Progenitor cell of endocrine pancreas (in vitro differentiated cells): ENCODE measurements around the gene OR8D2. TPM values are rescaled to one million over a fixed set of nuclear protein-coding genes. Genes with fewer than 3 reads are reported as not detected.

ENCODE experiments used
- DNase-seq: peaks from one replicate; pipeline ENCODE4 v3.0.0; 2021; ENCODE audit warnings: low spot score; ENCODE audit not compliant: unreplicated experiment
- H3K27ac Mint-ChIP-seq: 2 replicates; pipeline ENCODE4 v1.8.0; 2021; ENCODE audit warnings: mild to moderate bottlenecking, moderate library complexity, mixed read lengths
- H3K27me3 Mint-ChIP-seq: 2 replicates; pipeline ENCODE4 v1.8.0; 2021; ENCODE audit warnings: mixed read lengths
- H3K36me3 Mint-ChIP-seq: 2 replicates; pipeline ENCODE4 v1.8.0; 2022; ENCODE audit warnings: mixed read lengths; ENCODE audit not compliant: insufficient read depth
- H3K4me1 Mint-ChIP-seq: 2 replicates; pipeline ENCODE4 v1.8.0; 2021; ENCODE audit warnings: low read depth, mixed read lengths
- H3K4me3 Mint-ChIP-seq: 2 replicates; pipeline ENCODE4 v1.8.0; 2021; ENCODE audit warnings: low read depth, mild to moderate bottlenecking, moderate library complexity, mixed read lengths
- H3K9me3 Mint-ChIP-seq: 2 replicates; pipeline ENCODE4 v1.8.0; 2021; ENCODE audit warnings: low read depth, mixed read lengths
- total RNA-seq: library from RNA; stranded (reverse); gene quantifications from 2 replicates; pipeline ENCODE4 v1.2.1, GENCODE V29; 2021
- TF ChIP-seq, protein P1 (sequence below): fragments of 200-600 bp; sonication (generic); IDR thresholded peaks from one replicate; pipeline ENCODE4 v1.5.0; 2021; ENCODE audit warnings: antibody characterized with exemption, mild to moderate bottlenecking; ENCODE audit not compliant: unreplicated experiment

The OR8D2 gene
- total RNA-seq, 1 donor from 2014 or later: not detected

GRCh38 chr11:124296016-124296415 lies 24.0 kb downstream of the OR8D2 start:
- H3K36me3 Mint-ChIP-seq: no peaks in the 10 kb centered on the region
- TF ChIP-seq, protein P1, sequence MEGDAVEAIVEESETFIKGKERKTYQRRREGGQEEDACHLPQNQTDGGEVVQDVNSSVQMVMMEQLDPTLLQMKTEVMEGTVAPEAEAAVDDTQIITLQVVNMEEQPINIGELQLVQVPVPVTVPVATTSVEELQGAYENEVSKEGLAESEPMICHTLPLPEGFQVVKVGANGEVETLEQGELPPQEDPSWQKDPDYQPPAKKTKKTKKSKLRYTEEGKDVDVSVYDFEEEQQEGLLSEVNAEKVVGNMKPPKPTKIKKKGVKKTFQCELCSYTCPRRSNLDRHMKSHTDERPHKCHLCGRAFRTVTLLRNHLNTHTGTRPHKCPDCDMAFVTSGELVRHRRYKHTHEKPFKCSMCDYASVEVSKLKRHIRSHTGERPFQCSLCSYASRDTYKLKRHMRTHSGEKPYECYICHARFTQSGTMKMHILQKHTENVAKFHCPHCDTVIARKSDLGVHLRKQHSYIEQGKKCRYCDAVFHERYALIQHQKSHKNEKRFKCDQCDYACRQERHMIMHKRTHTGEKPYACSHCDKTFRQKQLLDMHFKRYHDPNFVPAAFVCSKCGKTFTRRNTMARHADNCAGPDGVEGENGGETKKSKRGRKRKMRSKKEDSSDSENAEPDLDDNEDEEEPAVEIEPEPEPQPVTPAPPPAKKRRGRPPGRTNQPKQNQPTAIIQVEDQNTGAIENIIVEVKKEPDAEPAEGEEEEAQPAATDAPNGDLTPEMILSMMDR: no peak
- no peaks in the 10 kb centered on the region for H3K27me3 Mint-ChIP-seq
- peaks cover 6% of the 10 kb centered on the region for H3K9me3 Mint-ChIP-seq
- no peak overlapping the region for H3K27ac Mint-ChIP-seq
- no peak overlapping the region for H3K4me3 Mint-ChIP-seq
- DNase-seq: no peak
- peaks cover 5% of the 10 kb centered on the region for H3K4me1 Mint-ChIP-seq

DNA sequence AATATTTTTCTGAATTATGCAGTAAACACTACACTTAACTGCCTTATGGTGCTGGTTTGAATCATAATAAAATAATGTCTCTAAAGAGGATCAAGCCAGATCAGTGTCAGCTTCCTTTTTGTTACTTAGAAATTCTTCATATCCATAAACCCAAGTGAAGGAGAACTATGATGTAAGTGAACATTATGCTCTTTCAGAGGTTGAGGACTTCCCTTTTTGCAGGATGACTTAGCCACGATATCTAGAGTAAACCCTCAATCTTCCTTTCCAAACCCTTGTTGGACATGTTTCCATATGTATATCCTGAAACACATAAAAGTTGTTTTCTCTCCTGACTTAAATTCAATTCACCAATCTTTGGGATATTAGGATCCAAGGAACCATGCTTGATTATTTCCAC lies 25.3 kb downstream of the OR8D2 start:
- TF ChIP-seq, protein P1: no peak
- H3K27ac Mint-ChIP-seq: no peak overlapping the region
- H3K36me3 Mint-ChIP-seq: no peaks in the 10 kb centered on the region
- no peak for DNase-seq
- H3K4me1 Mint-ChIP-seq: peaks cover 4% of the 10 kb centered on the region
- no peak overlapping the region for H3K4me3 Mint-ChIP-seq
- H3K9me3 Mint-ChIP-seq: peaks cover 16% of the 10 kb centered on the region
- no peaks in the 10 kb centered on the region for H3K27me3 Mint-ChIP-seq

- no peaks in the 10 kb centered on the region for H3K27me3 Mint-ChIP-seq
- peaks cover 3% of the 10 kb centered on the region for H3K36me3 Mint-ChIP-seq
- H3K9me3 Mint-ChIP-seq: peaks cover 52% of the 10 kb centered on the region
These were observed 34.2 kb downstream of the OR8D2 start for GRCh38 chr11:124285610-124286344.

GRCh38 chr11:124278261-124278660 lies 41.7 kb downstream of the OR8D2 start:
- H3K27me3 Mint-ChIP-seq: no peaks in the 10 kb centered on the region
- H3K4me1 Mint-ChIP-seq: peaks cover 7% of the 10 kb centered on the region
- peaks cover 26% of the 10 kb centered on the region for H3K9me3 Mint-ChIP-seq
- no peak overlapping the region for H3K27ac Mint-ChIP-seq
- H3K4me3 Mint-ChIP-seq: no peak overlapping the region
- H3K36me3 Mint-ChIP-seq: peaks cover 1% of the 10 kb centered on the region
- DNase-seq: no peak
- TF ChIP-seq, protein P1: no peak

More at GRCh38 chr11:124285610-124286344, 34.2 kb downstream of the OR8D2 start:
- Mint-ChIP-seq H3K4me3 (no peak overlapping the region), H3K4me1 (no peaks in the 10 kb centered on the region), H3K27ac (no peak overlapping the region)
- TF ChIP-seq, protein P1: no peak
- DNase-seq: no peak

DNA sequence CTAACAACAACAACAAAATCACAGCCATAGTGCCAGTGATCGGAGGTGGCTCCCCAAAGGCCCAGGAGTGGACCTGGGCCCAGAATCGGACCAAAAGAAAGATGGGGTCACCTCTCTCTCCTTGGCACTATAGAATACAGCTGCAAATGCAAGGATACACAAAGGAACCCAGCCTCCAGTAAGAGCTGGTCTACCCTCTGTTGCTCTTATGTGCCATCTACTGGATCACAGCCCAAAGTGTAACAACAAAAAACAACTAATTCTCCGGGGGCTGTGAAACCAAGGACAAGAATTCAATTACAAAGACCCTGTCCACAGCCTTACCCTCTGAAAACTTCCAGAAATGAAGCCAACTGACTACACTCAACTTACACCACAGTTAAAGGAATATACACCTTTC lies 42.2 kb downstream of the OR8D2 start:
- Mint-ChIP-seq H3K27me3 (no peaks in the 10 kb centered on the region), H3K36me3 (no peaks in the 10 kb centered on the region), H3K9me3 (peaks cover 25% of the 10 kb centered on the region), H3K27ac (no peak overlapping the region), H3K4me1 (peaks cover 7% of the 10 kb centered on the region), H3K4me3 (no peak overlapping the region)
- TF ChIP-seq, protein P1: peak; percentile 29
- no peak for DNase-seq
